GM19372 (cell line): Measurements from ENCODE around the gene MRPS34.
"Not testable (repeated sequence)": the region's sequence is repeated elsewhere in the genome, so short reads cannot be mapped to it uniquely, and the experiment has no call there.

Source experiments
- ATAC-seq: cut with Tn5 transposase; IDR thresholded peaks from one replicate; pipeline ENCODE4 v1.9.1; 2021; ENCODE audit warnings: mild to moderate bottlenecking, low read depth, moderate library complexity; ENCODE audit not compliant: unreplicated experiment

MRPS34 gene

GRCh38 chr16:1757714-1758461 is 15.0 kb downstream of the MRPS34 start:
- ATAC-seq = no peak

DNA sequence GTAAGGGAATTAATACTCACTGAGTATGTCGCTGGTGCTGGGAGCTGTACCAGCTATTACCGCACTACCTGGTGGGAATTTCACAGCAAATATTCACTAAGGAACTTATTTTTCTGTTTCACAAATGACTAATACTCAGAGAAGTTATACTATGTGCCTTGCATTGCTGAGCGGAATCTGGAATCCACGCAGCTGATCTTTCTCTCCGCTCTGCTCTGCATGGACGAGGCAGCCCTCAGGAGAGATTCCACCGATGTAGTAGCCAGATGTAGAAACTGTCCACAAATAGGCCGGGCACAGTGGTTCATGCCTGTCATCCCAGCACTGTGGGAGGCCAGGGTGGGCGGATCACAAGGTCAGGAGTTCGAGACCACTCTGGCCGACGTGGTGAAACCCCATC is 18.7 kb downstream of the MRPS34 start:
- no peak for ATAC-seq

- no peak for ATAC-seq
Observed at GRCh38 chr16:1752853-1753252, 20.1 kb downstream of the MRPS34 start.

DNA sequence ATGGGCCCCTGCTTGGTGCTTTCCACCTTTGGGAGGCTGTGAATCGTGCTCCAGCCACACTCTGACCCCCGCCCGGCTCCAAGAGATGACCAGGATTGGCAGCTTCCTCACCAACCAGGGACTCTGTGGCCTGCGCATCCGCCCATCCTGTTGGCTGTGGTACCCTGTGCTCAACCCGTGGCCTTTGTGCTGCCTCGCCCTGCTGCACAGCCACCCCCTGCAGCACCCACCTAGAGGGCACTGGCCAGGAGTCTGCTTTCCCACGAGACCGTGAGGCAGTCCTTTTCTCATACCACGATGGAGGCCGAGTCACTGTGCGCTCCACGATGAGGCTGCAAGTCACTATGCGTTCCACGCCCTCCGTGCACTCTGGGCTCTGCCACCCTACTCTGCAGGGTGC is 21.0 kb downstream of the MRPS34 start:
- no peak for ATAC-seq

DNA sequence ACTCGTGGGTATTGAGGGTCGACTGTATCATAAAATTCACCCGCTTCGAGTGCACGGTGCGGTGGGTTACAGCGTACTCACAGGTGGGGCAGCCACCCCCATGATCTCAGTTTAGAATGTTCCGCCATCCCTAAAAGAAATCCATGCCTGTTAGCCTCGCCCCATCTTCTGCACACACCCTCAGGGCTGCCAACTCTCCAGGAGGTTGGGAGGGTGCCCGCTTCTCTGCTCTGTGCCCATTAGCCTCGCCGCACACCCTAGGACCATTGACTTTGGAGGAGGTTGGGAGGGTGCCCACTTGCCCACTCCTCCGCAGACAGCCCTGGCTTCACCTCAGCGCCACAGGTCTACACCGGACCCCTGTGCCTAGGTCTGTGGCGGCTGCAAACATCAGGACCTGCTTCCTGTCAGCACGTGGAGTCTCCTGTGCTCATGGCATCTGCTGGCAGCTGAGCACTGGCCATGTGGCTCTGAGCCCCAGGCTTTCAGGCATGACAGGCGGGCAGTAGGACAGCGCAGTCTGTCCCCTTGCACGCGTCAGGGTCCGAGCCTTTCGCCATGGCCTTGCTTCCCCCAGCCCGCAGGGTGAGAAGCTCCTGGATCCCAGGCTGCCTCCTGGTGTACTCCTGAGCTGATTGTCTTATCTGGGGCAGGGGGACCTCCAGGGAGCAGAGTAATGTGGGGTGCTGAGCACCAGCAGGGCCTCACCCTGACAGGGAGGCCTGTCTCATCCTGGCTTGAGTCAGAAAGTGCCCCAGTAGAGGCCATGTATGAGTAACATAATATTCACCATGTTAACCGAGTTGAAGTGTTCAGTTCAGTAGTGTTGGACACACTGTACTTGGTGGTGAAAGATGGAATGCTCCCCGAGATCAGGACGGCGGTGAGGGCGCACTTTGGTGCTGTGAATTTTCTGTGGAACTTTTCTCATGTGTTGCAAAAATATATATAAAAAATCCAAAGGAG is 23.5 kb downstream of the MRPS34 start:
- ATAC-seq = no peak

DNA sequence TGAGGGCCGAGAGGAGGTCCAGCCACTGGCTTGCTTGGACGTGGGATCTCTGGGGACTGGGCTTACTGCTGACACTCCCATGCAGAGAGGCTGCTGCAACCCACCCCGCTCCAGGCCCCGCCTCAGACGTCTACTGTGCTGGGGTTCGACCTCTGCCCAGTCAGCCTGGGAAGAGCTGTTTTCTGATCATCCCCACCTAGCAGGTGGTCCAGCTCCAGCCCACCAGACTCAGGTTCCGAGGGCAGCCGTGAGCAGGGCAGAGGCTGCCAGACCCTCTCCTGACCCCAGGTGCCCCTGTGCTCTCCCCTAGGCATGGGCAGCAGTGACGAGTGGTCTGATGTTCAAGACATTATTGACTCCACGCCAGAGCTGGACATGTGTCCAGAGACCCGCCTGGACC is 25.0 kb downstream of the MRPS34 start:
- no peak for ATAC-seq

DNA sequence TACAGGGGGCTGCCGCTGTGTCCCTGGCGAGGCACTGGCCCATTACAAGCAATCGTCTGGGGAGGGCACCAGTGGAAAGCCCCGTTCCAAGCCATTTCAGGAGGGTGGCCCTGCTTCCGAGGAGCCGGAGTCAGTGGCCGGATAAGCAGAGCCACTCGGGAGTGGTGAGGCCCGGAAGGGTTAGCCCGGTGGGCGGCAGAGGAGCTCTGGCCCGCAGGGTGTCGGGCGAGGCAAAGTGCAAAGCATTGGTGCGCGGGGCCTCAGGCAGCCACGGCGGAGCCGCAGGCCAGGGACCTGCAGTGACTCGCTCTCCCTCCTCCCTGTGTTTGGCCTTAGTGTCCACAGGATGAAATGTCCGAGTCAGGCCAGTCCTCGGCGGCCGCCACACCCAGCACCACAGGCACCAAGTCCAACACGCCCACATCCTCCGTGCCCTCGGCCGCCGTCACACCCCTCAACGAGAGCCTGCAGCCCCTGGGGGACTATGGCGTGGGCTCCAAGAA is 26.2 kb downstream of the MRPS34 start:
- ATAC-seq = no peak

DNA sequence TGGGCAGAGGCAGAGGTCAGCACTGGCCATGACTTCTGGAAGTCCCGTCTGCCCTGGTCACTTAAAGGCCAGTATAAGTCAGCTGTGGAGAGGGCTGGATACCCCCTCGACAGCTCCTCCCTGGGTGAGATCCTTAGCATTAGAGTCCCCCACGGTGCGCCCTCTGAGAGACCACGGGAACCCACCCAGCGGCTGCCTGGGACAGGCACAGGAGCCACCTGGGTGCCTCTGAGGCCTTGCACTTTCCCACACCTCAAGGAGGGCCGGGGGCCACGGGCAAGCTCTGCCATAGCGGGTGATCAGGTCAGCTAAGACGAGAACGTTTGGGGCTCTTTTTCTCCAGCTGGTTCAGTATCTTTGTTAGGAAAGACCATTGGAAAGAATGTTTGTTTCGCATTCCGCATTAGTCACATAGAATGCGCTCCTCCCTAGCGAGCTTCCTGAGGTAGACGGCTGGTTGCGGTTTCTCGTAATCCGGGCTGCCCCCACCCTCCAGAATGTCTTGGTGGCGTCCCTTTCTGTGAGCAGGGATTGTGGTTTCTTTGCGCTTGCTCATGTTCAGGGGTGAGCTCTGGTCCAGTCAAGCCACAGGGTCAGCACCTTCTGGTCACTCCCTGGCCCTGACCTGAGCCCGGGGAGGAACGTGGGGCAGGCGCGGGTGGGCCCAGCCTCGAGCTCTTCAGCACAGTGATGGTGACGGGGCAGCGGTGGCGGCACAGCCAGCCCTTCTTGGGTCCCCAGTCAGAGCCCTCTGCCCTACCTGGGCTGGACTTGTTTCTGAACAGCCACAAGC is 26.8 kb downstream of the MRPS34 start:
- ATAC-seq = no peak

DNA sequence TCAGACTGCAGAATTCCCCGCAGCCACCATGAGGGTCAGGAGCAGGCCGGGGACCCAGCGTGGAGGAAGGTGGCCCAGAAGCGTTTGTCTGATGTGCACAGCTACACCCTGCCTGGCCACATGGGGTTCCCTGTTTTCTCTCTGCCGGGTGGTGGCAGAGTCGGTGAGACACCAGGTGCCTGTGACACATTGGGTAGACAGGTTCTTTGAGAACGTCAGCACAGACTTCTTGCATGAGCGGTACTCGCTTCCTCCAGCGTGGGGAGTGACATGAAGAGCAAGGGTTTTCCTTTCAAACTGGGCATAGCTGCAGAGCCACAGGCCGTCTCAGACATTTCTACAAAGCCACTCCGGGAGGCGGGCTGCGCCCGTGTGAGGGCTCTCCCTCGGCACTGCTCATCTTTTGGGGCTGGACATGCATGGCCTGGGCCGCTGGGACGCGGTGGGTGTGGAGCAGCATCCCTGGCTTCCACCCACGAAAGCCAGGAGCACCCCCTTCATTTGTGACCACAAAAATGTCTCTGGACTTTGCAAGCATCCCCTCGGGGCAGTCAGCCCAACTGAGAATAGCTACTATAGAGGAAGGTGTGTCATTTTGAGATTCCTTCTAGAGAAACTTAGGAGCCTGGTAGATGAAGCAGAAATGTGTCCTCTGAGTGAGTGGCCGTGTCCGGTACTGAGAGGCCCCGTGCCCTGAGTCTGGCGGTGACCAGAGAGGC is 27.6 kb downstream of the MRPS34 start:
- no peak for ATAC-seq

DNA sequence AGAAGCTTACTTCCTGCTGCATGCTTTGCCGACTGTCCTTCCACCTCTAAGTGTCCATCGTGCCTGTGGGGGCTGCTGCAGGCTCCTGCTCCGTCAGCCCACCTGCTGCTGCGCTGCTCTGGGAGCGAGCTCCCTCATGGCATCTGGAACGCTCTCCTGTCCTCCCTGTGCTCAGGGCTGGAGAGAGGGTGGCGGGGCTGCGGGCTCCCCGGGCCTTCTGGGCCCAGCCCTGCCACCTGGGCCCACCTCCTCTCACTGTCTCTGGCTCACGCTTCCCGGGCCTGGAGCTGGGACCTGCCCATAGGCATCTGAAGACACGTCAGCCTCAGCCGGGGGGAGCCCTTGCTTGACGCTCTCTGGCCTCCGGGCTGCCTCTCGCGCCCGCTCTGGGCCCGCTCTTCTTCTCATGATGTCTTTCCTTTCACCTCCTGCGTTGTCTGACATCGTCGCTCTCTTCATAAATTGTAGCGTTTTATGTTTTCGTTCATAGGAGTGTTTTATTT is 28.5 kb downstream of the MRPS34 start:
- no peak for ATAC-seq

DNA sequence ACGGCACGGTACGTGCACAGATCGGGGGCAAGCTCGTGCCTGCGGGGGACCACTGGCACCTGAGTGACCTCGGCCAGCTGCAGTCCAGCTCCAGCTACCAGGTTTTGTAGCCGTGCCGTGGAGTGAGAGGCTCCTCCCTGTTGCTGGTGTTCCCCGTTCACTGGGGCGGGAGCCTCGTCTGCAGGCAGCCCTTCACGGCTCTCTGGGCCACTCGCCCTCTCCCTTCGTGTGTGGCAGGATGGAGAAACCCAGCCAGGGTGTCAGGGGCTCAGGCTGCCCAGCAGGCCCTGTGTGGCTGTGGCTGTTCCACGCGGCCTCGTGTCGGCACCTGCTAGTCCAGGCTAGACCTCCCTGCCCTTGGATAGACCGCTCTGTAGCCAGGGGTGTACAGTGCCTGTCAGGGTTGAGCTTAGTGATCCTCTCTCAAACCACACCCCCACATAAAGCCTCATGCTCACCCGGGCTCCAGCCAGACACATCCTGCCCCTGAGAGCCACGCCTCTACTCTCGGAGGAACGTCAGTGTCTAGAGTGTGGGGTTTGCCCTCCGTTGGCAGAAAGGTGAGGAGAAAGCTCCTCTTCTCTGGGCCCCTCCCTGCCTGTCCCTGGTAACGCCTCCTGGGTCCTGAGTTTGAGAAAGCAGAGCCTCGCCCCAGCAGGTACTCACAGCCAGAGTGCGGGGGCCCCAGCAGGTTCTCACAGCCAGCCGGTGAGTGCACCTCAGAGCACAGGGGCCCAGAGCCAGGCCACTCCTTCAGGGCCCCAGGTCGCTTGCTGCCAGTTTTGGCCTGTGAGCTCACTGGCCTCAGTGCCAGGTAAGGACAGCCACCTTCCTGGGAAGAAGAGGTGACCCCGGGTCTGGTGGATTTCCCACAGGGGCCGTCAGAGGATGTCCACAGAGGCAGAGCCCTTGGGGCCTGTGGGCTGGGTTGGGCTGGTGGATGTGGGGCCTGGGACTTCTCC is 29.3 kb downstream of the MRPS34 start:
- no peak for ATAC-seq

GRCh38 chr16:1741553-1742165 is 31.3 kb downstream of the MRPS34 start:
- ATAC-seq = no peak

- no peak for ATAC-seq
Observed at GRCh38 chr16:1740781-1741490, 32.0 kb downstream of the MRPS34 start.

- ATAC-seq = no peak
Observed at GRCh38 chr16:1740234-1740633, 32.7 kb downstream of the MRPS34 start.

DNA sequence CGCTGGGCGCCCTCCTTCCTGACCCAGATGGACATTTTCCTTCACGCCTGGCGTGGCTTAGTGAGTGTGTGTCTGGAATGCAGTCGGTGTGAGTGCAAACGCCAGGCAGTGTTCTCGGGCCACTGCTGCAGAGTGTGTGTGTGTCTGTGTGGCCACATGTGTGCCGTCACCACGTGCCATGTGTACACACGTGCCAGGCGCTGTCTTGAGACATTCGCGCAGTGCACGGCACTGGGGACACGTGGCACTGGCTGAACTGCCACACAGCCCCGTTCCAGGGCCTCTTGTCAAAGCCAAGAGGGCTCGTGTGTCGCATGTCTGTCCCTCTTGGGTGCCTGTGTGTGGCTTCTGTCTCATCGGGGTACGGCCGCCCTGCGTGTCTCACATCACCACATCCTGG is 38.1 kb downstream of the MRPS34 start:
- no peak for ATAC-seq

DNA sequence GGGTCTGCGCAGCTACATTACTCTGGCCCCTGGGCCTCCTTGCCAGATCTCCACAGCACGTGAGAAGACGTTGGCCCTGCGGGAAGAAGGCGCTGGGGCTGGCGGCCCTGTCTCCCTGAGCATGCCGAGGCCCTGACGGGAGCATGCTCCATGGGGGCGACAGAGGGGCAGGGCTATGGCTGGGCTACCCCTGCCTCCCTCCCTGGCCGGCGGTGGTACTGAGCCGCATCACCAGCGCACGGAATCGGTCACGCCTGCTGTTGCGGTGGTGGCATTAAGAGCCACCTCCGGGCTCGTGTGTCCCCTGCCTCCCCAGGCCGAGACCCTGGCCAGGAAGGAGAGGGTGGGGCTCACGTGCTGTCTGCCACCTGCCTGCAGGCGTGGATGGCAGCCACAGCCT is 38.8 kb downstream of the MRPS34 start:
- no peak for ATAC-seq

GRCh38 chr16:1732551-1732987 is 40.4 kb downstream of the MRPS34 start:
- ATAC-seq = not testable (repeated sequence)

- ATAC-seq = no peak
Observed at GRCh38 chr16:1732071-1732470, 40.9 kb downstream of the MRPS34 start.
